GM19452 (cell line): ENCODE data around the gene PRDM1.

ENCODE experiments used
- ATAC-seq: cut with Tn5 transposase; IDR thresholded peaks from one replicate; pipeline ENCODE4 v1.9.1; 2021; ENCODE audit not compliant: unreplicated experiment

Gene PRDM1

GRCh38 chr6:106094964-106095335 is 8.8 kb downstream of the PRDM1 start:
- no peak for ATAC-seq

DNA sequence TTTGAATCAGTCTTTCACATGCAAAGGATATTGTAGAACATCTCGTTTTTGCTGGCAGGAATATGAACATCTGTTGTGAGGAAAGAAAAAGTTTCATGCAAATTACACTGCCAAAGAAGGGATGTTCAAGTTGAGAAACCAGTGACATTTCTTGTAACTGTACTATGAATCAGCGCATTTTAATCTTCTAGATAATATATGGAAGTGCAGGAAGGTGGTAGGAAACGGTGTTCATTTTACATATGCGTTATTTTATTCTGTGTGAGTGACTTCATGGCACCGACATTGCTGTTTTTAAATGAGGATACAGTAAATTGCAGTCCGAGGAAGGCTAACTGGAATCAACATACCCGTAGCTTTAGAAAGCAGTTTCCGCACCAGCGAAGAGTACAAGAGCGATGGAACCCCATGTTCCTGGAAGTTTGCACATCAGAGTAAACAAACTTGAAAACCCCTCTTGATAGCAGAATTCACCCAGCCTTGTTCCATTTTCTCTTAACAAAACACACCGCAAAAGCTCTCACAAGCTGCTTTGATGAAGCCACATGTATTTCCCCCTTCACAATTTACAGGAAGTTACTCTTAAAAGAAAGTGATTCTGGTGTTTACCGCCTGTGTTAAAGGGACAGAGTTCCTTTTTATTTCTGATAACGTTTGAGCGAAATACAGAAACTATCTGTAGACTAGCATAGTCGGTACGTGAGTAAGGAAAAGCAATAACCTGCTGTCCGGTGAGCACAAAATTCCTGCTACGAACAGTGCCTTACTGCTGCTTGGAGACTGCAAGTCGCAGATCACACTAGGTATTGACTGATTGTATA is 11.5 kb downstream of the PRDM1 start:
- peak; percentile 43 for ATAC-seq

GRCh38 chr6:106098383-106099234 is 12.5 kb downstream of the PRDM1 start:
- ATAC-seq = no peak

GRCh38 chr6:106099235-106099537 is 13.1 kb downstream of the PRDM1 start:
- ATAC-seq = no peak

- ATAC-seq = no peak
These were observed 14.6 kb downstream of the PRDM1 start for GRCh38 chr6:106100755-106101154.

GRCh38 chr6:106101466-106101865 is 15.3 kb downstream of the PRDM1 start:
- no peak for ATAC-seq

DNA sequence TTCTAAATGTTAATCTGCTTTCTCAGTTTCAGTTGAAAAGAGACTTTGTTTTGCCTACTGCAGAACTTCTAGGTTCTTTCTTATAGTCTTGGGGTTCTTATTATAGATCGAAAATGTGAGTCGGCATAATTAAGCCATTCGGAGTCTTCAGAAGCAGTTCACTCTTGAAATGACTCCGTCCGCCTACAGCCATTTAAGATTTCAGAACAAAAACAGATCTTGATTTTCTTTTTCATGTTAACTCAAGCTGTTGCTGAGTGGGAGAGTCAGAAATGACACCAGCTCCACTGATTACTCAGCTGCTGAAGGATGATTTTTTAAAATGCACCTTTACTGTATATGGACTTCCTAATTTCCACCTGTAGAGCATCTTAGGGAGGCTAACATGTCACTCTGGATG is 15.9 kb downstream of the PRDM1 start:
- ATAC-seq = peak; percentile 52

DNA sequence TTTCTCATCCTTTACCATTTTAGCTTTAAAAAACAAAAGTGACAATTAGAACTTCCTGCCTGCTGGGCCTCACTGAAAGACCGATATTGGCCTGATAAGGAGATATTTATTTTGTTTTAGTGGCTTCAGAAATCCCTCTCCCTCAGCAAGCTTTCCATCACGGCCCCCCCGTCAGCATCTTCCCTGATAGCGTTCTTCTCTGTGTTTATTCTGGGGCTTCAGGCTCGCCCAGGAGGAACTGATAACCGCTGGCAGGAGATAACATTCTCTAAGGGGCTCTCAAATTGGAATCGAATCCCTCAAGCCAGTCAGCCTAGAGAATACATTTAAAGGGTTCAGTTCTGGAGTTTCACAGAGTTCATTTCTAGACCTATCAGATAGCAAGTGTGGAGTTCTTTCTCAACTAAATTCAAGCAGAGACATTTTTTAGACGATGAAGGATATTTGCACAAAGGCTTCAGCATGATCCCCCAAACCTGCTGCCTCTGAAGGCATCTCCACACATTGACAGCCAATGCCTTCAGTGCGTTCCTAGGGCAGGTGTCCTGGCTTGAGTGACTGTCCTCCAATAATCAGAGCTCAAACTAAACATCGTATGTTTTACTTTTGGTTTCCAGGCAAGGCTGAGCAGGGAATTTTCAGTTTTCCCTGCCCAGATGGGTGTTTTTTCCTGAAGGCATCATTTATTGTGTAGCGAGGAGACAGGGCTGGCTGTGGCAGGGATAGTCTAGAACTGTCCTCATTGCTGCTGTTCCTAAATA is 17.0 kb downstream of the PRDM1 start:
- no peak for ATAC-seq

GRCh38 chr6:106103728-106104109 is 17.6 kb downstream of the PRDM1 start:
- peak; percentile 27 for ATAC-seq

DNA sequence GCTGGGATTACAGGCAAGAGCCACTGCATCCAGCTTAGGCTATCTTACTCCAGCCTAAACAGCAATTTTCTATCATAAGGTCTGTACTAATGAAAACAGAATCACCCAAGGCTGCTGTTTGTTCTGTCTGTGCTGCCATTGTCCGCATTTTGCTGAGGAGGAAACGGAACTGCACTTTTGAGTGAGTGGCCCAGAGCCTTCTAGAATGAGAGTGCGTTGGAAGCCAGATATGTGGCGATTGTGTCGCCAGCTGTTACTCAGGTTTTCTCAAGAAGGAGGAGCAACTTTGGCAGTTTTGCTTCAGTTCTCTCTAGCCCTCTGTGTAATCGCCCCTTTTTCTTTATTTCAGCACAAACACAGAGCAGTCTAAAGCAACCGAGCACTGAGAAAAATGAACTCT is 18.3 kb downstream of the PRDM1 start:
- ATAC-seq = no peak

- ATAC-seq = no peak
These were observed 18.8 kb downstream of the PRDM1 start for GRCh38 chr6:106104941-106105340.

DNA sequence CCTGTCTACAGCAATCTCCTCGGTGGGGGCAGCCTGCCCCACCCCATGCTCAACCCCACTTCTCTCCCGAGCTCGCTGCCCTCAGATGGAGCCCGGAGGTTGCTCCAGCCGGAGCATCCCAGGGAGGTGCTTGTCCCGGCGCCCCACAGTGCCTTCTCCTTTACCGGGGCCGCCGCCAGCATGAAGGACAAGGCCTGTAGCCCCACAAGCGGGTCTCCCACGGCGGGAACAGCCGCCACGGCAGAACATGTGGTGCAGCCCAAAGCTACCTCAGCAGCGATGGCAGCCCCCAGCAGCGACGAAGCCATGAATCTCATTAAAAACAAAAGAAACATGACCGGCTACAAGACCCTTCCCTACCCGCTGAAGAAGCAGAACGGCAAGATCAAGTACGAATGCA is 19.4 kb downstream of the PRDM1 start:
- ATAC-seq = no peak

DNA sequence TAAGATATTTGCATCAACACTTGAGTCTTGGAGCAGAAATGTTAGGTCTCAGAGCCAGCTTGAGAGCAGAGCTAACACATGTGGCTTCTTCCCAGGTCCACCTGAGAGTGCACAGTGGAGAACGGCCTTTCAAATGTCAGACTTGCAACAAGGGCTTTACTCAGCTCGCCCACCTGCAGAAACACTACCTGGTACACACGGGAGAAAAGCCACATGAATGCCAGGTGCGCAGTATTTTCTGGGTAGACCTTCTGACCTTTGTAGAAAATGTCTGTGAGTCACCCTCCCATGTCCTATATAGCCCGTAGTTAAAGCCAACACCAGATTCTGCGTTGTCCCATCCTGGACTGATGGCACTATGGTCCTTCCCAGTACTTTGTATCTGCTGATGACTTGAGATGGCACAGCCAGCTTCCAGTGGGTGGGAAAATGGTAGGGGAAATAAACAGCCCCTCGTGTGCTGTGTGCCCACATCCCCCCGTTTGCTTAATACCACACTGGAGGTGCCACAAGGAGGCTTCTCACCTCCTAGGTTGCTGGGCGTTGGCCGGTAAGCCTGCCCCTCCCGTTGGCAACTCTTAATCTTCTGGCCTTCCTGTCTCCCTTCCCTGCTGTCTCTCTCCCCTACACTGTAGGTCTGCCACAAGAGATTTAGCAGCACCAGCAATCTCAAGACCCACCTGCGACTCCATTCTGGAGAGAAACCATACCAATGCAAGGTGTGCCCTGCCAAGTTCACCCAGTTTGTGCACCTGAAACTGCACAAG is 20.3 kb downstream of the PRDM1 start:
- no peak for ATAC-seq

DNA sequence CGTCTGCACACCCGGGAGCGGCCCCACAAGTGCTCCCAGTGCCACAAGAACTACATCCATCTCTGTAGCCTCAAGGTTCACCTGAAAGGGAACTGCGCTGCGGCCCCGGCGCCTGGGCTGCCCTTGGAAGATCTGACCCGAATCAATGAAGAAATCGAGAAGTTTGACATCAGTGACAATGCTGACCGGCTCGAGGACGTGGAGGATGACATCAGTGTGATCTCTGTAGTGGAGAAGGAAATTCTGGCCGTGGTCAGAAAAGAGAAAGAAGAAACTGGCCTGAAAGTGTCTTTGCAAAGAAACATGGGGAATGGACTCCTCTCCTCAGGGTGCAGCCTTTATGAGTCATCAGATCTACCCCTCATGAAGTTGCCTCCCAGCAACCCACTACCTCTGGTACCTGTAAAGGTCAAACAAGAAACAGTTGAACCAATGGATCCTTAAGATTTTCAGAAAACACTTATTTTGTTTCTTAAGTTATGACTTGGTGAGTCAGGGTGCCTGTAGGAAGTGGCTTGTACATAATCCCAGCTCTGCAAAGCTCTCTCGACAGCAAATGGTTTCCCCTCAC is 21.0 kb downstream of the PRDM1 start:
- ATAC-seq = no peak

- ATAC-seq = no peak
These were observed 22.0 kb downstream of the PRDM1 start for GRCh38 chr6:106108129-106108528.

- ATAC-seq = no peak
These were observed 22.9 kb downstream of the PRDM1 start for GRCh38 chr6:106109029-106109428.

- ATAC-seq = no peak
These were observed 24.2 kb downstream of the PRDM1 start for GRCh38 chr6:106110164-106110826.

DNA sequence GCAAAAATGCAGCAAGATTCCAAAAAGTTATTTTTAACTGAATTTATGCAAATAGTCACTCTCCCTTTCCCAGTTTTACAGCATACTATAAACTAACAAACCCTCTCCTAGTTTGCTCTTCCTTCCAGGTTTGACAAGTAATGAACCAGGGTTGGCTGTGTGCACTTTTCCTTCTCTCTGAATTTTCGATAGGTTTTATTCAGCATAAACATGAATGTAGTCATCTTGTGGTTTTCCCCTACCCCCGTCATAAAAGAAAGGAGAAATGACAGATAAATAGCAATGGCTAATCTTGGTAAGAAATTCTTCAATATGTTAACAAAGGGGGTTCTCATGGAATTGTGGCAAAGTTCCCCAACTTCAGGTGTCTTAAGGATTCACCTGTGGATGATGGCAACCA is 26.3 kb downstream of the PRDM1 start:
- no peak for ATAC-seq

DNA sequence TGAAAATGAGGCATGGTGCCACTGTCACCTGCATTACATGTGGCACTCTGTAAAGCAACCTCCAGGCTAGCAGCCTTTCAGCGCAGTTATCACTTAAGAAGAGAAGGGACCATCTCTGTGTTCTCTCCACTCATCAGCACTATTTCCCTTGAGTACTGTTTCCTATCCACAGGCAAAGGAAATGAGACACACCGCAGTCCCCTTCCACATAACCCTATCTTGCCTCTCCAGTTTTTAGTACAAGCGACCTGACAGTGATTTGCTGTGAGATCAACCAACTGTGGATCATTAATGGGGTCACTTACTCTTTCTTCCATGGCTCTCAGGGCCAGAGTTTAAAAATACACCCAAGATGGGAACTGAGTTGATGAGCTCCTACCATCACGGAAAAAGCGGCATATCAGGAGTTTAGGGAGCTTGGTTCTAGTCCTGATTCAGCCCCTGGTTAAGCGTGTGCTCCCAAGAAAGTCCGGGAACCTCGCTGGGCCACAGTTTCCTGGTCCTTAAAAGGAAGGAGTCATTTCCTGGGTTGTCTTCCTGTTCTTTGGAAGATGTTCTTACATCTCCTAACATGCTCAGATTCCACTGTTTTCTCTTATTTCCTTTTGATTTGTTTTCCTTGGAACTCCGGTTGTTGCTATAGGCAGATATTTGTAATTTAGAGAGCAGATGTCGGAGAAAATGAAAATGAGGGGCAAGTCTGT is 27.3 kb downstream of the PRDM1 start:
- no peak for ATAC-seq

DNA sequence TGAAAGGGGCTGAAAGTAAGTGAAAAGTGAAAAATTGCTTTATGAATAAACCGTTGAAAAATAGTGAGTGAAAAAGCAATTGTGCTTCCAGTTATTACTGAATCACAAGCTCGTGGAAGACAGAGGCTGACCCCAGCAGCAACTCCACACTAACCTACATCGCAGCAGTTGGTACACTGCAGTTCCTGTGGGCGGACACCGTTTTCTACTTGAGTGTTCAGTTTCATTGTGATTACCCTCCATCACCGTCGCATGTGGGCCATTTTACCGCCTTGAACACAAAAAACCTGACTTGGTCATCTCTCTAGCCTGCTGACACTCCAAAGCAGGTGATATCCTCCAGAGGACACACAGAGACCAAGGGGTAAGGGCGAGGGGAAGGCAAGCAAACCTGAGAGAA is 28.4 kb downstream of the PRDM1 start:
- peak; percentile 85 for ATAC-seq
